Stimulated activated CD8-positive, alpha-beta memory T cell treated with anti-CD3 and anti-CD28 coated beads, Interleukin-2, amount 100 ng/mL, for 48 hours (primary cell): ENCODE measurements around the gene CALN1.
"Not testable (repeated sequence)": the region's sequence is repeated elsewhere in the genome, so short reads cannot be mapped to it uniquely, and the experiment has no call there.

Experiments
- DNase-seq, 2 donors: peaks; one replicate each; pipeline ENCODE4 v3.0.0-alpha.2; 2020; ENCODE audit warnings: low read depth in 2 of 2

CALN1 gene

GRCh38 chr7:72408966-72409637 is 3.0 kb downstream of the CALN1 start:
- no peak for DNase-seq

DNA sequence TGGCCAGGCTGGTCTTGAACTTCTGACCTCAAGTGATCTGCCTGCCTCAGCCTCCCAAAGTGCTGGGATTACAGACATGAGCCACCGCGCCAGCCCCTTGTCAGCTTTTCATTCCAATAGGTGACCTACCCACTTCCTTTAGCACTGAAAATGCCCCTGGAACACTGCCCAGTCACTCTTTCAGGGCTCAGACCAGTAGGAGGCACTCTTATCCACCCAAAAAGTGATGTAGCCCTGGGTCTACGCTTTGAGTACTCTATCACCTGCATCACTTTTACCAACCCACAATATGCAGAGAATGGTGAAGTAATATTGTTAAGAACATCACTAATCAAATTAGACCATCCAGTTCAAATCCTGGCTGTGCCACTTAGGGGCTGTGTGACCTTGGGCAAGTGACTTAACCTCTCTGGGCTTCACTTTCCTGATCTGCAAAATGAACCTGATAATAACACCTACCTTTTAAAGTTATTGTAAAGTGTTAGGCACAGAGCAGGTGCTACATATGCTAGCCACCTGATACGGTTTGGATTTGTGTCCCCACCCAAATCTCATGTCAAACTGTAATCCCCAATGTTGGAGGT is 5.2 kb downstream of the CALN1 start:
- no peak for DNase-seq

DNA sequence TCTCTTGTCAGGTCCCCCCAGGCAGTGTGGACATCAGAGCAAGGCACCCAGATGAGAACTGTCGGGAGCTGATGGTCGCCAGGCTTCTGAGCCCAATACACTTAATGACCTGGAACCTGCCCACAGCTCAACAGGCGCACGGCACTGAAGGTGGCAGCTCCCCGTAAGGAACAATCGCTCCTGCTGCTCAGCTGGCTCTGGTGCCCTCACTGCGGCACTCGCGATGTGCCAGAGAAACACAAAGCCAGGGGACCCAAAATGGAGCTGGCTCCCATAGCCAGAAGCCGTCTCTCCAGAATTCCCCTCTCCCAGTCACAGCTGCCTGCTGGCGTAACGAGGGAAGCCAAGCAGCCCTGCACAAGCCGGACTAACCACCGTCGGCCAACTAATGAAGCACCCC is 6.3 kb downstream of the CALN1 start:
- DNase-seq, result no peak

DNA sequence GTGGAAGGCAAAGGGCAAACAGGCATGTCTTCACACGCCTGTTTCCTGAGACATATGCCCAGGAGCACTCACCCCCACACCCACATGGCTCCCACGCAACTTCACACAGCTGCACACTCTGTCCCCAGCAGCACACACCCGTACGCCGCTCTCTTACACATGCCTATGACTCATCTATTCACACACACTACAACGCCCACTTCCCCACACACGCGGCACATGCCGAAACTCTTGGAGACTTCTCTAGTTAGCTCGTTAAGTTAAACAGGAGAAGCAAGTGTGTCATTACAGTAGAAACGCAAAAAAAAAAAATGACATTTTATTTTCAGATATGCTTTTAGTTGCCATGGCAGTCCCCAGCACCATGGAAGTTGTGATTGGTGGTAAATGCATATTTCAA is 6.7 kb downstream of the CALN1 start:
- no peak for DNase-seq

DNA sequence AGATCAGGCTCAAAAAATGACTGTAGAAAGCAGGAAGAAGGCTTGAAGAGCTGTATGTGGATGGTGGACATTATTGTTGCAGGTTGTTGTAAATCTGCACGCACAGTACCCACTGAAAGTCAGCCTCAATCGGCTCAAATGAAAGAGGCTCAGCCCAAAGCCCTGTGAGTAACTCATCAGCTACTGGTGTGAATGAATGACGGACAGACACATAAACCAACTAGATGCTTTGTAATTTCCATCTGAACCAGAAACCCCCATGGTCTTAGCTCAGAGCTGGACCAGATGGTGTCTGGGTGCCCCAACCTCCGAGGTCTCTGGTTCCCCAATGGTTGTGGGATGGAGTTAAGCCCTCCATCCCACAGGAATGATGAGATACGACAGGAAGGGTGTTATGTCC is 7.4 kb downstream of the CALN1 start:
- no peak for DNase-seq

DNA sequence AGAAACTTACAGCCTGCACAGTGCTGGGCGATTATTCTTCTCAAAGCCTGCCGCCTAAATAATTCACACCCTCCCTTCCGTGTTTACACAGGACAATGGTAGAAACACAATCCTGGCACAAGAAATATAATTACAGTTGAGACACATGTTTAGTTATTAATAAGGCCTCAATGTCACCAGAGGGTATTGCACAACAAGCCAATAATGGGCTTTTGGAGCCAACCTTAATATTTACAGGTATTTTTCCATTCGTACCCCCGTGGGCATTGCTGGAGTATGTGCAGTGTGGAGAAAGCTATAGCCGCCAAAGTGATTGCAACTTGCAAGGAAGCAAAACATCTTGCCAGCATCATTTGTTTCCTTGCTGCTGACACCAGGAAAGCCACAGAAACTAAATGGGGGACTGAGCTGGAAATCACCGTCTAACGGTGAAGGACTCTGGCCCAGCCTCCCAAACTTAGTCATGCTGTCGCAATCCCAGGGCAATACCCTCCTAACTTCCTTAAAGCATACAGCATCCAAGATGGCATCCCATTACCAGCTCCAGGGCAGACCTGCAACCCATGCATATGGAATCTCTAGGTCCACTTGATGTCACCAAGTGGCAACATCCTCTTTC is 8.6 kb downstream of the CALN1 start:
- DNase-seq, result no peak

- no peak for DNase-seq
Observed at GRCh38 chr7:72394016-72394415, 18.1 kb downstream of the CALN1 start.

- DNase-seq, result no peak
Observed at GRCh38 chr7:72391821-72392377, 20.2 kb downstream of the CALN1 start.

DNA sequence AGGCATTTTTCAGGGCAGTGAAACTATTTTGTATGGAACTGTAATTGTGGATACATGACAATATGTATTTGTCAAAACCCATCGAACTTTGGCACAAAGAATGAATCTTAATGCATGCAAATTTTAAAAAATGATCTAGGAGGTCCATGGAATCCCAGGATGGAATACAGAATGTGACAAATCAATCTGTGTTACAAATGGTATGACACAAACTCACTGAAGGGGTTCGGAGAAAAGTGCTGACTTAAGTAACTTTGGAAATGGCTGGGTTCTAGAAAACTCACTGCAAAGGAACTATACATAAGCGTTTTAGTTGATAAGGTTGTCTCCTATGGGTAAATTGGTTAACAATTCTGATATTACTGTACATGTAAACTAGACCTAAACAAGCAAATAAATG is 26.0 kb downstream of the CALN1 start:
- DNase-seq, result no peak

DNA sequence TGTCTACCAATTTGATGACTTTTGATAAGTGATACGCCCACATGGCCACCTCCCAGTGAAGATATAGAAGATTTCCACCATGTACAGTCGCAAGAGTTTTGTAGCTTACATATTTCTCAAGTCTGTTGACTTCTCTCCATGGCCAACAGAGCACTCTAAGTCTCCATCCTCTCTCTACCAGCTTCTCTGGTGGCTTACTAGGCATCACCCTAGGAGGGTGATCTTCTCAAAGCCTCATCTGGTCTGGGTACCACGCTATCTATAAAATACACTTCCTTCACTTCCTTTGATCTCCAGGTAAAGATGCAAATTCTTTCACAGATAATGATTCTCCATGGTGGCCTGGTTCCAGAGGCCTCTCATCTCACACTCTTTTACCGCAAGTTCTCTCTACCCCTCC is 49.9 kb downstream of the CALN1 start:
- no peak for DNase-seq

DNA sequence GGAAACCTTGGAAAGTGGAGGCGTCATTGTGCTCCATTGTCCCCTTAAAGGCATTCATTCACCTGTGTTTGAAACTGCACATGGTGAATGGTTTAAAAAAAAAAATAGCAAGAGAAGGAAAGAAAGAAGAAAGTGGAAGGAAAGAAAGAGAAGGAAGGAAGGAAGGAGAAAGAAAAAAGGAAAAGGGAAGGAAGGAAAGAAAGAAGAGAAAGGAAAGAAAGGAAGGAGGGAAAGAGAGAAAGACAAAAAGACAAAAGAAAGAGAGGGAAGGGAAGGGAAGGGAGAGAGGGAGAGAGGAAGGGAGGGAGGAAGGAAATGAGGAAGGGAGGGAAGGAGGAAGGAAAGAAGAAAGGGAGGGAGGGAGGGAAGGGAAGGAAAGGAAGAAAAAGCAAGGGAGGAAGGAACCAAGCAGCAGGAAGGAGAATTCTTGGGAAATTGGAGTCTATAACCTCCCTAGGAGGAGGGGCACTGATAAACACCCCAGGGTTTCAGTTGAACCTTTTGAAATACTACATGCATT is 66.9 kb downstream of the CALN1 start:
- DNase-seq, result no peak

DNA sequence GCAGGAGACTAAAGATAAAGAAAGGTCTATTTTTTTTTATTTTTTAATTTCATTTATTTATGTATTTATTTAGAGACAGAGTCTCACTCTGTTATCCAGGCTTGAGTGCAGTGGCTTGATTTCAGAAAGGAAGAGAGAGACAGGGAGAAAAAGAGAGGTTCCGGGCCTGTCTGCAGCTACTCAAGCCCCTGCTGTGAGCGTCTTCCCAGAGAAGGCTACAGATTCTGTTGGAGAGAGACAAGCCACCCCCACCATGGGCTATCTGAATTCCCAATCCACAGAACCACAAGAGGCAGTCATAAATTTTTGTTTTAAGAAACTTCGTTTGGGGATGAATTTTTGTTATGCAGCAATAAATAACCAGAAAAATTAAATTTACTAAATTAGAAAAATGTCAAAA is 68.1 kb downstream of the CALN1 start:
- no peak for DNase-seq

- not testable (repeated sequence) for DNase-seq
Observed at GRCh38 chr7:72343354-72343753, 68.8 kb downstream of the CALN1 start.

DNA sequence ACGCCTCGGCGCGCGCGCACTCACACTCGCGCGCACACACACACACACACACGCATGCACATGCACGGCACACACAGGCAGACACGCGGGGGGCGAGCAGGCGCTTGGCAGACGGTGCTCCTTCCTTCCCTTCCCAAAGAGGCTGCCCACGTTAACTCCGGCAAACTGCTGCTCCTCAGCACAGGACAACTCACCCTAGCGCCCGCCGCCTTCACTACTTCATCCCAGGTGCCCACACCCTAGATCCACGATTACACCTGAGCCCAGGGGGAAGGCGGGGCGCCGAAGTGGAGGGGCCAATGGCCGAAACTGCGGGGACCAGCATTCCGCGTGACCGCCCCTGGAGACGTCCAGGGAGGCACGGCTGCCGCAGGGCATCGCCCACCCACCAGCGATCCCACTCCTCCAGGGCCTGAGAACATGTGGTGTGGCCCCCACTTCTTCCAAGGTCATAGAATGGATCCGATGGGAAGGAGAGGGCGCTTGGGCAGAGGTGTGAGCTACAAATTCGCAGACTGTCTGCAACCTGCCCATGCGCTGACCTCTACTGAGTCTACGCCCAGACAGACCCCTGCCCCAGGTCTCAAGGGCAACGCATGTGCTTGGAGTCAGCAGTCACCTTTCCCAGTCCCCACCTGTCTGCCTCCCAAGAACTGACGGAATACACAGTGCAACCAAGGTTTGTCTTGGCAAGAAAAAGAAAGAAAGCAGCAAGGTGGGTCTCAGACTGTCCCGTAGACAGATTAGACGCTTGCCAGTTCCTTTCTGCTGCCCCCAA is 74.6 kb downstream of the CALN1 start:
- no peak for DNase-seq

DNA sequence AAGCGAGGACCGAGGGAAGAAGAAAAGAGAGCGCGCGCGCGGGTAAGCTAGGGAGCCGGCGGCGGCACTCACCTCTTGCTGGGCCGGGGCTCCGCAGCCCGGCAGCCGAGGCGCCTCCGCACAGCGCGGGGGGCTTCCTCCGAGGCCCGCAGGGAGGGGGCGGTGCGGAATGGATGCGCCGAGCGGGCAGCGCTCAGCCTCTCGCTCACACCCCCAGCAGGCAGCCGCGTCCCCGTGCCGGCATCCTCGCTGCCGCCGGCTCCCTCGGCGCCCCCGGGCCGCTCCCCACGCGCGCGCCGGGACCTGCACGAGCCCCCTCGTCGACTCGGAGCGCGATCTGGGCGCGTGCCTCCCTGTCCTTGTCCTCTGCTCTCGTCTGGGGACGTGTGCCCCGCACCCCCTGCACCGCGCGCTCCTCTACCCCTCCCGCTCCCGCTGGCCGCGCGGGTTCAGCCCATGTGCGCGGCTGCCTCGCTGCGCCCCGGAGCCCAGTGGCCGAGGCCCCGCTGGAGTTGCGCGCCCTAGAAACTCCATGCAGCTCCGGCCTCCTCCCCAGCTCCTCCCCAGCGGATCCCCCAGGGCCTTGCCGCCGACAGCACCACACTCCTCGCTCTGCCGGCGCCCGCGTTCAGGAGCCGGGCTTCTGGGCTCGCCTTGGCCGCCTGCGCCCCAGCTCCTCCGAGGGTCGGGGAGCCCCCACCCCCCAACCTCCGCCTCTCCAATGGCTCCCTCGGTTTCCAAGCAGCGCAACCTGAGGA is 75.3 kb downstream of the CALN1 start:
- no peak for DNase-seq

DNA sequence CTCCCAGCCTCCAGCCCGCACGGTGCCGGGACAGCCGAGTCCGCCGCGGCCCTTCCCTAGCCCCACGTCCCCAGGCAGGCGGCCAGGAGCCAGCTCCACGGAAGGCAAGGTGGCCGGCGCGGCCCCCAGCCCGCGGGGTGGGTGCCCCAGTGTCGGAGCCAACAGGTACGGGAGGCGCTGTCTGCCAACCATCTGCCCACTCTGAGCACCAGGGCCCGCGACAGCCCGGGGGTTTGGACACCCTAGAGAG is 75.8 kb downstream of the CALN1 start:
- no peak for DNase-seq

DNA sequence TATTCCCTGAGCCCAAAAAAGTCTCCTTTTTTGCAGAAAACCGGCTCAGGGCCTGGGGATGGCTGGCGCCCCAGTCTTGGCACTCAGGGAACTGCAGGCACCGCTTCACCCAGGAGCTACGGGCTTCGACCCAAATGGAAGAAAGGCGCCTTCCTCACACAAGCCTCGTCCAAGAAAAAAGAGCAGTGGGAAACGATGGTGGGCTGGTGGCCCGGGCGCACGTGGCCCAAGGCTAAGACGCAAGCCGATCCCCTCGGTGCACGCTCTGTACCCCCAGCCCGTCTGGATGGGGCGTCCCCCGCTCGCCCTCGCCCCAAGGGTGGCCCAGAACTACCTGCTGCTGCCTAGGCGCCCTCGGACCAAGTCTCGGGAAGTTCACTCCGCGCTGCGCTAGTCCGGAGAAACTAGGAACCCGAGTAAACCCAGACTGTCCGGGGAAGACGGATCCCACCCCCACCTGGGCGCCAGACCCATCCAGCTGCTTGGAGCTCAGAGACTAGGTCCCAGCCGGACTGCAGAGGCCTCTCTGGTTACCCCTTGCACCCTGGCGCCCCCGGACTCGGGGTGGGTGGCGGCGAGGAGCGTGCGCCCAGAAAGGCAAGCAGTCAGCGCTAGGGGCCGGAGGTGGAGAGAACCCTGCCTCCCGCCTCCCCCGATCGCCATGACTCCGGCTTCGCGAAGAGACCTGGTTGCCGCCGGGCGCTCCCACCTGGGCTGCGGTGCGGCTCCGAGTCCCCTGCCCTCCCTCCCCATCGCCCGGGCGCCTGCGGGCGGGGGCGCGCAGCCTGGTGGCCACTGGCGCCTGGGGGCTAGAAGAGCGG is 76.4 kb downstream of the CALN1 start:
- no peak for DNase-seq

DNA sequence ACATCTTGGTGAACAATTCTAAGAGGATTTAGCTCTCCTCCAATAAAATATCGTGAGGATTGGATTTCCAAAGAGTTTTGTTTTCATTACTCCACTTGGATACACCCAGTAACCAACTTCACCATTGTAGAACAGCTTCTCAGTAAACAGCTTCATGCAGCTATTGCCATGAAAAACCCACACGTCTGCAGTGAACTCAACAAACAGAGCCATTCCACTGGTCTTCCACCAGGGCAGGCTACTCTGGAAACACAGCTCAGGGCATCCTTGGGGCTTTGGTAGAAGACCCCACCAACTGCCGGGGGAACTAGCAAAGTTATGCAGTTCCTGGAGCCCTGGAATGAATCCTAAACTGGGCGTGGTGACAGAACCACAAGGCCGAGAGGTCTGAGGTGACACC is 77.4 kb downstream of the CALN1 start:
- DNase-seq, result no peak

DNA sequence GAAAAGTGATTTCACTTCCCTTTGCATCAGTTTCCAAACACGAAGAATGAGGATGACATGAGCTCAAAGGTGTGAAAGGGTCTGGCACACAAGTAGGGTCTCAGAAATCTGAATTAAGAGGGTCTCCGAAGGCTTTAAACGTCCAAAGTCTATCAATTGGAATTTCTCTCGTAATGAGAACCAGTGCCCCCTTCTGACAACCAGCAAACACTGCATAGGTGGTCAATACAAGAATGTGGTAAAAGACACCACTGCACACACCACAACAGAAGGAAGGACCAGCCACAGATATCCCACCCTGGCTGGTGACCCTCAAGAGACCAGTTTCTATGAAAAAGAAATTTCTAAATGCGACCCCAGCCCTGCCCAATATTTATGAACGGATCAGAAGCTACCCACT is 78.1 kb downstream of the CALN1 start:
- no peak for DNase-seq

DNA sequence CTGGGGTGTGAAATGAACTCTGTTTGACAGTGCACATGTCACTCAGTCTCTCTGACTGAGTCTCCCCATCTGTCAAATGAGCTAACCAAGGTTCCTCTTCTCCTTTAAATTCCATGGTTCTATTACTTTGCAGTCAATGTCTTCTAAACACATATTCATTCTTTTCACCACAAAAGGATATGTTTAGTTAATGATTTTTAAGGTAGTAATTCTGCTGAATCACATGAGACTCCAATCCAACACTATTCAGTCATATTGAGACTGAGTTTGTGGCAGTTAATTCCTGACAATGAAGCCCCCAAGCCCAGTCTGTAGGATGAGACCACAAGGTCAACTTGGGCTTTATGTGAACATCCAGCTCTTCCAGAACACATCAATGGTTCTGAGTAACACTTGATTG is 85.3 kb downstream of the CALN1 start:
- DNase-seq, result no peak

DNA sequence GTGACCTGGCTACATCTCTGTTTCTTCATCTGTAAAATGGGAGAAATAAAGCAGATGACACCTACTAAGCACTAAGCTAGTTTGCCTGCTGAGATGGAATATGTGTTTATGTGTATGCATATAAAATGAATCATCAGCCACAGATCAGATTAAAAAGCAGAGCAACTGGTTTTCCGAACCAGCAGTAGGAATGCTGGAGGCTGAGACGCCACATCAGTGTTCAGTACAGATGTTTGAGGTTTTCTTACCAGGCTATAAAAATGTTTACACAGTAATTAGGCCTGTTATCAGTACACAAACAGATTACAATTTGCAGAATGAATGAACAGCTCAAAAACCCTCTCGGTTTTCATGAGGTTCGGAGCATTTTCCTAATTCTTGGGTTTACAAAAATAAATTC is 85.8 kb downstream of the CALN1 start:
- DNase-seq, result no peak
